ENCODE measurements around the gene MYO7A. TPM values are rescaled to one million over a fixed set of nuclear protein-coding genes. Genes with fewer than 3 reads are reported as not detected.

Gene MYO7A
- total RNA-seq, 1 experiment from 2014 or later: 2.5 TPM

- TF ChIP-seq AFF4 (CRISPR knock-in tag; IDR thresholded peaks at IDR 0.05; ENCODE audit: borderline replicate concordance) (no peak), NR3C1 (CRISPR knock-in tag; conservative IDR thresholded peaks at IDR 0.05; ENCODE audit: low read depth) (no peak), JAZF1 (CRISPR knock-in tag; IDR thresholded peaks at IDR 0.05) (no peak), MLX (CRISPR knock-in tag; IDR thresholded peaks at IDR 0.05) (no peak), FOXP1 (CRISPR knock-in tag; IDR thresholded peaks at IDR 0.05; ENCODE audit: borderline replicate concordance) (no peak), ZNF219 (CRISPR knock-in tag; IDR thresholded peaks at IDR 0.05; ENCODE audit: borderline replicate concordance) (no peak), ETV6 (CRISPR knock-in tag; IDR thresholded peaks at IDR 0.05) (no peak)
- TF ChIP-seq, protein P1, sequence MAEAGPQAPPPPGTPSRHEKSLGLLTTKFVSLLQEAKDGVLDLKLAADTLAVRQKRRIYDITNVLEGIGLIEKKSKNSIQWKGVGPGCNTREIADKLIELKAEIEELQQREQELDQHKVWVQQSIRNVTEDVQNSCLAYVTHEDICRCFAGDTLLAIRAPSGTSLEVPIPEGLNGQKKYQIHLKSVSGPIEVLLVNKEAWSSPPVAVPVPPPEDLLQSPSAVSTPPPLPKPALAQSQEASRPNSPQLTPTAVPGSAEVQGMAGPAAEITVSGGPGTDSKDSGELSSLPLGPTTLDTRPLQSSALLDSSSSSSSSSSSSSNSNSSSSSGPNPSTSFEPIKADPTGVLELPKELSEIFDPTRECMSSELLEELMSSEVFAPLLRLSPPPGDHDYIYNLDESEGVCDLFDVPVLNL (CRISPR knock-in tag; IDR thresholded peaks at IDR 0.05; ENCODE audit: borderline replicate concordance, low read depth): no peak
- TF ChIP-seq, protein P2, sequence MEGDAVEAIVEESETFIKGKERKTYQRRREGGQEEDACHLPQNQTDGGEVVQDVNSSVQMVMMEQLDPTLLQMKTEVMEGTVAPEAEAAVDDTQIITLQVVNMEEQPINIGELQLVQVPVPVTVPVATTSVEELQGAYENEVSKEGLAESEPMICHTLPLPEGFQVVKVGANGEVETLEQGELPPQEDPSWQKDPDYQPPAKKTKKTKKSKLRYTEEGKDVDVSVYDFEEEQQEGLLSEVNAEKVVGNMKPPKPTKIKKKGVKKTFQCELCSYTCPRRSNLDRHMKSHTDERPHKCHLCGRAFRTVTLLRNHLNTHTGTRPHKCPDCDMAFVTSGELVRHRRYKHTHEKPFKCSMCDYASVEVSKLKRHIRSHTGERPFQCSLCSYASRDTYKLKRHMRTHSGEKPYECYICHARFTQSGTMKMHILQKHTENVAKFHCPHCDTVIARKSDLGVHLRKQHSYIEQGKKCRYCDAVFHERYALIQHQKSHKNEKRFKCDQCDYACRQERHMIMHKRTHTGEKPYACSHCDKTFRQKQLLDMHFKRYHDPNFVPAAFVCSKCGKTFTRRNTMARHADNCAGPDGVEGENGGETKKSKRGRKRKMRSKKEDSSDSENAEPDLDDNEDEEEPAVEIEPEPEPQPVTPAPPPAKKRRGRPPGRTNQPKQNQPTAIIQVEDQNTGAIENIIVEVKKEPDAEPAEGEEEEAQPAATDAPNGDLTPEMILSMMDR (IDR thresholded peaks at IDR 0.05): no peak
- TF ChIP-seq, protein P3, sequence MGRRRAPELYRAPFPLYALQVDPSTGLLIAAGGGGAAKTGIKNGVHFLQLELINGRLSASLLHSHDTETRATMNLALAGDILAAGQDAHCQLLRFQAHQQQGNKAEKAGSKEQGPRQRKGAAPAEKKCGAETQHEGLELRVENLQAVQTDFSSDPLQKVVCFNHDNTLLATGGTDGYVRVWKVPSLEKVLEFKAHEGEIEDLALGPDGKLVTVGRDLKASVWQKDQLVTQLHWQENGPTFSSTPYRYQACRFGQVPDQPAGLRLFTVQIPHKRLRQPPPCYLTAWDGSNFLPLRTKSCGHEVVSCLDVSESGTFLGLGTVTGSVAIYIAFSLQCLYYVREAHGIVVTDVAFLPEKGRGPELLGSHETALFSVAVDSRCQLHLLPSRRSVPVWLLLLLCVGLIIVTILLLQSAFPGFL (CRISPR knock-in tag; IDR thresholded peaks at IDR 0.05; ENCODE audit: borderline replicate concordance): no peak
These were observed 8.0 kb downstream of the MYO7A start (continued) for GRCh38 chr11:77136074-77136473.

DNA sequence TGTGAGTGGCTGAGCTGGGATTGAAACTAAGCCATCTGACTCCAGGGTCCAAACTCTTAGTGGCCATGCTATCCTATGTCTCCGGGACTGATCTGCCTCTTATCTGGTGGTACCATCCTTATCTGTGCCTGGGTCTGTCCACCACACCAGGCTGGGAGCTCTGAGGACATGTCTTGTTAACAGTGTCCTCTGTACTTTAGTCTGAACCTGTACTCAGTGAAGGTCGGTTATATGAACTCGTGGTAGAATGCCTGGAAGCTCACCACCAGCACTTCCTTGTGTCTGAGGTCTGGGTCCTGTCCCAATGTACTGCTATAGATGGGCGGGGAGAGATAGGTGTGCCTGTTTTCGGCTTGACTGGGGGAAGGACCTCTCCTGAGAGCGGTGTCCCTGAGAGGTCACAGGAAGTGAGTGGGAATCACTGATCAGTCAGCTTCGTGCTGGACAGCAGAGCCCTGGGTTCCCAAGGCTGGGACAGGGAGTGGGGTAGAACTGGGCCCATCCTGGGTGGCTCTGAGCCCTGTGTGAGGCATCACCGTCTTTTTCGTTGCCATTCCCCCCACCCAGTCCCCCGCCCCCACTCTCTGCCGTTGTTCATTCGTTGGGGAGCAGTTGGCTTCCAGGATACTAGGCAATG, 8.9 kb downstream of the MYO7A start:
- H3K4me3 Mint-ChIP-seq: no peak overlapping the region
- H3K36me3 Mint-ChIP-seq: no peaks in the 10 kb centered on the region
- H3K27me3 Mint-ChIP-seq (ENCODE audit: low read depth): no peaks in the 10 kb centered on the region; the same call in 1 of the 2 replicates
- peaks cover 13% of the 10 kb centered on the region for H3K4me1 Mint-ChIP-seq
- ChIA-PET POLR2A (no interaction called here), CTCF (interaction anchor here (0.8 to 2.3 kb wide), 3 partner anchors 9 to 51 kb away, joined by 3 to 15 read pairs (median 9); partner anchors contain the start of gene MYO7A)
- no peaks in the 10 kb centered on the region for H3K9me3 Mint-ChIP-seq
- no peak overlapping the region for H3K27ac Mint-ChIP-seq
- ATAC-seq (no peak; the same call in 1 of the 2 replicates), DNase-seq (ENCODE audit: low spot score) (no peak)
- TF ChIP-seq ZNF281 (CRISPR knock-in tag; IDR thresholded peaks at IDR 0.05): no peak
- no peak for TF ChIP-seq ZBTB21 (CRISPR knock-in tag; IDR thresholded peaks at IDR 0.05; ENCODE audit: borderline replicate concordance)
- no peak for TF ChIP-seq NFE2L1 (CRISPR knock-in tag; IDR thresholded peaks at IDR 0.05)
- no peak for TF ChIP-seq SMAD4 (CRISPR knock-in tag; IDR thresholded peaks at IDR 0.05)
- no peak for TF ChIP-seq AR (CRISPR knock-in tag; IDR thresholded peaks at IDR 0.05)
- TF ChIP-seq OVOL2 (CRISPR knock-in tag; IDR thresholded peaks at IDR 0.05; ENCODE audit: borderline replicate concordance): no peak
- no peak for TF ChIP-seq USF2 (CRISPR knock-in tag; IDR thresholded peaks at IDR 0.05)
